Stomach (tissue), 9 donors: ENCODE data around the gene PRKCZ. TPM values are rescaled to one million over a fixed set of nuclear protein-coding genes. Genes with fewer than 3 reads are reported as not detected.

ENCODE experiments used
- DNase-seq, 2 donors: peaks; one replicate each; pipeline versions ENCODE4 v3.0.0 to v3.0.0-alpha.2; 2013 to 2019
- H3K27ac ChIP-seq, 5 donors: fragments of 200-600 bp in 4 of 5; sonication (generic) in 4 of 5; one replicate each; pipeline ENCODE4 v1.5.1; 2013 to 2019; ENCODE audit warnings: mild to moderate bottlenecking in 1 of 5, moderate library complexity in 1 of 5
- H3K27me3 ChIP-seq, 3 donors: fragments of 200-600 bp; sonication (generic); one replicate each; pipeline ENCODE4 v1.5.1; 2017 to 2019; ENCODE audit warnings: mixed run types in 1 of 3
- H3K36me3 ChIP-seq, 4 donors: fragments of 200-600 bp; sonication (generic); 1 replicate in 3 of 4; 2 replicates in 1 of 4; pipeline ENCODE4 v1.5.1; 2016 to 2019
- H3K4me1 ChIP-seq, 4 donors: fragments of 200-600 bp; sonication (generic); one replicate each; pipeline ENCODE4 v1.5.1; 2016 to 2019
- H3K4me3 ChIP-seq, 4 donors: fragments of 200-600 bp; sonication (generic) in 3 of 4; one replicate each; pipeline ENCODE4 v1.5.1; 2016 to 2019; ENCODE audit warnings: mild to moderate bottlenecking in 1 of 4
- H3K9me3 ChIP-seq, 4 donors: fragments of 200-600 bp; sonication (generic); one replicate each; pipeline ENCODE4 v1.5.1; 2016 to 2019
- EP300 ChIP-seq: sonication (generic); formaldehyde crosslinking; IDR thresholded peaks from one replicate; pipeline ENCODE4 v1.6.1; 2017; ENCODE audit warnings: antibody characterized with exemption
- POLR2A ChIP-seq, 4 donors: fragments of 450-650 bp; IDR thresholded peaks; one replicate each; pipeline ENCODE4 v1.6.1; 2016; ENCODE audit warnings: antibody characterized with exemption in 4 of 4, control low read depth in 2 of 4, mild to moderate bottlenecking in 1 of 4, moderate library complexity in 1 of 4
- POLR2AphosphoS5 ChIP-seq, 3 donors: sonication (generic); formaldehyde crosslinking; IDR thresholded peaks; one replicate each; pipeline ENCODE4 v1.6.1; 2016; ENCODE audit warnings: antibody characterized with exemption in 3 of 3
- WGBS, 5 donors: extraction: QIAGEN DNeasy Blood & Tissue Kit in 3 of 5; methylation state at CpG; one replicate each; pipeline versions ENCODE4 v1.1.5 to v1.1.7; 2013 to 2018; 5-methylcytosine and 5-hydroxymethylcytosine counted together
- intact Hi-C: fragments of 100-400 bp; cut with DNase I; formaldehyde crosslinking; loops from one replicate; pipeline ENCODE4 v1.15.1; 2023; ENCODE audit warnings: low total_unique reads
- polyA plus RNA-seq, 3 donors: library from polyadenylated mRNA; stranded (reverse); fragments of 200-250 nt; gene quantifications; one replicate each; pipeline ENCODE4 v1.2.3, GENCODE V29; 2013
- total RNA-seq, 5 donors: library from RNA; depleted of rRNA; stranded (reverse); fragments of >200 nt; gene quantifications; one replicate each; pipeline versions ENCODE4 v1.1.0 to v1.2.3, GENCODE V29; 2014 to 2016
- TF ChIP-seq, protein P1 (sequence below), 7 experiments: fragments of 450-650 bp in 4 of 7; fragments of 200-600 bp in 3 of 7; sonication (generic) in 3 of 7; IDR thresholded peaks; one replicate each; pipeline ENCODE4 v1.5.1; 2016 to 2019; ENCODE audit warnings: antibody characterized with exemption in 7 of 7, control low read depth in 2 of 7, mild to moderate bottlenecking in 1 of 7
- donor health status: healthy with polysubstance abuse.
- donor health status: Bipolar disorder and iron deficiency.
- donor health status: healthy.

Gene PRKCZ
- total and polyA plus RNA-seq, 8 donors: 11.1 to 55.8 (median 25.5) TPM

DNA sequence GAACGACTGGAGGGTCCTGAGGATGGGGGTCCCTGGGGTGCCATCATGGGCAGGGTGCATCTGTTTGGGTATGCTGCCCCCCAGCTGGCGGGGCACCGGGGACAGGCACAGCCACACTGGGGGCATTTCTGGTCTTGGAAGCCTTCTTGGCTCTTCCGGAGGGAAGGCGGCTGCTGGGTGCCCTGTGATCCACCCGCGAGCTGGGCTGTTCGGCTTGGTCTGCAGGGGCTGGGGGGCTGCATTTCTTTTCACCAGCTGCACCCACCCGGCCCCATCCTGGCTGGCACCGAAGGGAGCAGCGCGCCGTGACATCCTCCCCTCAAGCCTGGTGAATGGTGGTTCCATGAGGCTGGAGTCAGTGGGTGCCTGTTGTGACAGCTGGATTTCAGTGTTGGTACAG is 132.2 kb downstream of the PRKCZ start:
- Histone ChIP-seq H3K27me3 (no peaks in the 10 kb centered on the region), H3K9me3 (no peaks in the 10 kb centered on the region), H3K4me1 (no peaks in the 10 kb centered on the region), H3K36me3 (peaks cover 0 to 69% (median 55%) of the 10 kb centered on the region in 4 donors), H3K27ac (no peak overlapping the region), H3K4me3 (no peak overlapping the region)
- TF ChIP-seq, protein P1, sequence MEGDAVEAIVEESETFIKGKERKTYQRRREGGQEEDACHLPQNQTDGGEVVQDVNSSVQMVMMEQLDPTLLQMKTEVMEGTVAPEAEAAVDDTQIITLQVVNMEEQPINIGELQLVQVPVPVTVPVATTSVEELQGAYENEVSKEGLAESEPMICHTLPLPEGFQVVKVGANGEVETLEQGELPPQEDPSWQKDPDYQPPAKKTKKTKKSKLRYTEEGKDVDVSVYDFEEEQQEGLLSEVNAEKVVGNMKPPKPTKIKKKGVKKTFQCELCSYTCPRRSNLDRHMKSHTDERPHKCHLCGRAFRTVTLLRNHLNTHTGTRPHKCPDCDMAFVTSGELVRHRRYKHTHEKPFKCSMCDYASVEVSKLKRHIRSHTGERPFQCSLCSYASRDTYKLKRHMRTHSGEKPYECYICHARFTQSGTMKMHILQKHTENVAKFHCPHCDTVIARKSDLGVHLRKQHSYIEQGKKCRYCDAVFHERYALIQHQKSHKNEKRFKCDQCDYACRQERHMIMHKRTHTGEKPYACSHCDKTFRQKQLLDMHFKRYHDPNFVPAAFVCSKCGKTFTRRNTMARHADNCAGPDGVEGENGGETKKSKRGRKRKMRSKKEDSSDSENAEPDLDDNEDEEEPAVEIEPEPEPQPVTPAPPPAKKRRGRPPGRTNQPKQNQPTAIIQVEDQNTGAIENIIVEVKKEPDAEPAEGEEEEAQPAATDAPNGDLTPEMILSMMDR (IDR thresholded peaks at IDR 0.05): no peak
- no peak for TF ChIP-seq POLR2AphosphoS5 (IDR thresholded peaks at IDR 0.05)
- TF ChIP-seq EP300: no peak
- no peak for TF ChIP-seq POLR2A (IDR thresholded peaks at IDR 0.05)
- intact Hi-C loops: no loop called here
- no peak for DNase-seq
- WGBS, 5 donors: 95 to 99% (median 96%) methylated on average over 8 to 13 of the region's 13 CpGs

DNA sequence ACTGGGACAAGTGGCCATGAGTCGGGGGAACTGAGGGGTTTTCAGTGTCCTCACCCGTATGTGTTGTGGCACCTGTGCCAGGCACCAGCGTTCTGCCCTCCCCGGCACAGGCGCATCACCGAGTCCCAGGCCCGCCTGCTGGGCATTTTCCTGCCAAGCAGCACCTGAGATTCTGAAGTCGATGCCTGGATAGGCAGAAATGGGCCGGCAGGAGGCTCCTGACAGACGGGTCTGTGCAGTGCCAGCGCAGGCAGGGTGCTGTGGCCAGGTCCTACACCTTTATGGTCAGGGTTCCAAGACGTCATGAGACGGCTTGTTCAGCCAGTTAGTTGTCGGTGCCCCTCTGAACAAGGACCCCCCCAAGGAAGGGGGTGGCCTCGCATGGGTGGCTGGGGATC is 133.7 kb downstream of the PRKCZ start:
- Histone ChIP-seq H3K36me3 (peaks cover 0 to 53% (median 40%) of the 10 kb centered on the region in 4 donors), H3K27me3 (no peaks in the 10 kb centered on the region), H3K4me1 (peaks cover 0 to 2% (median 1%) of the 10 kb centered on the region in 4 donors), H3K9me3 (no peaks in the 10 kb centered on the region), H3K27ac (no peak overlapping the region), H3K4me3 (no peak overlapping the region)
- DNase-seq: no peak
- 88 to 94% (median 92%) methylated on average over 15 of the region's 15 CpGs for WGBS, 5 donors
- TF ChIP-seq, protein P1 (IDR thresholded peaks at IDR 0.05): no peak
- TF ChIP-seq POLR2A (IDR thresholded peaks at IDR 0.05): no peak
- no peak for TF ChIP-seq EP300
- no peak for TF ChIP-seq POLR2AphosphoS5 (IDR thresholded peaks at IDR 0.05)
- intact Hi-C loops: no loop called here

DNA sequence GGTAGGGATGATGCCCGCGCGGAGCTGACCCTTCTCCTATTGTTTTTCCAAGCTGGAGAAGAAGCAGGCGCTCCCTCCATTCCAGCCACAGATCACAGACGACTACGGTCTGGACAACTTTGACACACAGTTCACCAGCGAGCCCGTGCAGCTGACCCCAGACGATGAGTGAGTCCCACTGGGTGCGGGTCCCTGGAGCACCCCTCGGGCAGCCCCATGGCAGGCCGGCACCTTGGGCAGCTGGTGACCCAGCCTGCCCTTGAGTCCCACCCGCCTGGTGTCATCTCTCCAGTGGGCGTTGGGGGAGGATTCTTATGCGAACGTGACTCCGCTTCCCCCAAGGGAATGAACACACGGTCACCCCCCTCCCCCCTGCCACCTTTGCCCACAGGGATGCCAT is 134.3 kb downstream of the PRKCZ start:
- Histone ChIP-seq H3K9me3 (no peaks in the 10 kb centered on the region), H3K36me3 (peaks cover 0 to 49% (median 40%) of the 10 kb centered on the region in 4 donors), H3K27me3 (no peaks in the 10 kb centered on the region), H3K27ac (no peak overlapping the region), H3K4me3 (no peak overlapping the region), H3K4me1 (peaks cover 0 to 7% (median 6%) of the 10 kb centered on the region in 4 donors)
- WGBS, 5 donors: 90 to 95% (median 94%) methylated on average over 9 to 18 of the region's 18 CpGs
- intact Hi-C loops: no loop called here
- TF ChIP-seq, protein P1 (IDR thresholded peaks at IDR 0.05): no peak
- no peak for TF ChIP-seq POLR2A (IDR thresholded peaks at IDR 0.05)
- TF ChIP-seq POLR2AphosphoS5 (IDR thresholded peaks at IDR 0.05): no peak
- no peak for TF ChIP-seq EP300
- no peak for DNase-seq

GRCh38 chr1:2184934-2185333 is 134.7 kb downstream of the PRKCZ start:
- Histone ChIP-seq H3K4me1 (peaks cover under 1 to 11% (median 10%) of the 10 kb centered on the region in 4 donors), H3K27me3 (no peaks in the 10 kb centered on the region), H3K4me3 (no peak overlapping the region), H3K27ac (no peak overlapping the region), H3K9me3 (no peaks in the 10 kb centered on the region), H3K36me3 (peaks cover 0 to 47% (median 38%) of the 10 kb centered on the region in 4 donors)
- WGBS, 5 donors: 93 to 96% (median 95%) methylated on average over 33 of the region's 33 CpGs
- TF ChIP-seq POLR2AphosphoS5 (IDR thresholded peaks at IDR 0.05) (no peak), POLR2A (IDR thresholded peaks at IDR 0.05) (no peak), EP300 (no peak)
- TF ChIP-seq, protein P1 (IDR thresholded peaks at IDR 0.05): no peak
- intact Hi-C loops: no loop called here
- no peak for DNase-seq
